ENCODE results near the gene EFHC1. TPM values are rescaled to one million over a fixed set of nuclear protein-coding genes. Genes with fewer than 3 reads are reported as not detected.

Gene EFHC1
- total and polyA plus RNA-seq, 2 of the 13 experiments (the other 11 are each of a cell fraction or from before 2014, with no cell fraction given) = 23.4 to 29.5 TPM

- TF ChIP-seq NFAT5 (CRISPR knock-in tag; IDR thresholded peaks at IDR 0.05) (no peak), ZKSCAN5 (CRISPR knock-in tag; IDR thresholded peaks at IDR 0.05) (no peak), ZNF251 (CRISPR knock-in tag; IDR thresholded peaks at IDR 0.05) (no peak), ZMYM4 (CRISPR knock-in tag; IDR thresholded peaks at IDR 0.05) (no peak), GABPB1 (CRISPR knock-in tag; IDR thresholded peaks at IDR 0.05) (no peak; the same call in 1 of the 2 replicates), ZNF749 (CRISPR knock-in tag; IDR thresholded peaks at IDR 0.05; ENCODE audit: borderline replicate concordance) (no peak), SP4 (CRISPR knock-in tag; IDR thresholded peaks at IDR 0.05) (peak; percentile 24; the same call in 1 of the 2 replicates), ZNF598 (CRISPR knock-in tag; IDR thresholded peaks at IDR 0.05; ENCODE audit: borderline replicate concordance) (no peak), TEAD2 (CRISPR knock-in tag; IDR thresholded peaks at IDR 0.05) (no peak), MEIS2 (CRISPR knock-in tag; IDR thresholded peaks at IDR 0.05) (no peak), MXI1 (IDR thresholded peaks at IDR 0.05; ENCODE audit: borderline replicate concordance, low read depth, low read length) (peak; percentile 56; the same call in 1 of the 3 replicates), ZFY (CRISPR knock-in tag; IDR thresholded peaks at IDR 0.05) (no peak), ZNF605 (CRISPR knock-in tag; IDR thresholded peaks at IDR 0.05) (peak; percentile 63; the same call in 1 of the 2 replicates), ZNF18 (CRISPR knock-in tag; IDR thresholded peaks at IDR 0.05; ENCODE audit: insufficient replicate concordance) (no peak), E2F2 (CRISPR knock-in tag; IDR thresholded peaks at IDR 0.05; ENCODE audit: borderline replicate concordance) (no peak), SP2 (CRISPR knock-in tag; IDR thresholded peaks at IDR 0.05) (no peak), CSRNP2 (CRISPR knock-in tag; conservative IDR thresholded peaks at IDR 0.05; ENCODE audit: low read depth) (no peak), EEA1 (CRISPR knock-in tag; IDR thresholded peaks at IDR 0.05; ENCODE audit: borderline replicate concordance) (no peak), NKX3-1 (CRISPR knock-in tag; IDR thresholded peaks at IDR 0.05) (no peak), ZNF713 (CRISPR knock-in tag; IDR thresholded peaks at IDR 0.05) (no peak), ZNF256 (CRISPR knock-in tag; conservative IDR thresholded peaks at IDR 0.05) (no peak)
These were observed 97.5 kb downstream of the EFHC1 start (continued) for GRCh38 chr6:52517502-52518278.
